GM19351 (cell line): ENCODE data around the gene SAMSN1.

ENCODE experiments used
- ATAC-seq: cut with Tn5 transposase; IDR thresholded peaks from one replicate; pipeline ENCODE4 v1.9.1; 2021; ENCODE audit warnings: mild to moderate bottlenecking, moderate library complexity; ENCODE audit not compliant: unreplicated experiment

Gene SAMSN1

DNA sequence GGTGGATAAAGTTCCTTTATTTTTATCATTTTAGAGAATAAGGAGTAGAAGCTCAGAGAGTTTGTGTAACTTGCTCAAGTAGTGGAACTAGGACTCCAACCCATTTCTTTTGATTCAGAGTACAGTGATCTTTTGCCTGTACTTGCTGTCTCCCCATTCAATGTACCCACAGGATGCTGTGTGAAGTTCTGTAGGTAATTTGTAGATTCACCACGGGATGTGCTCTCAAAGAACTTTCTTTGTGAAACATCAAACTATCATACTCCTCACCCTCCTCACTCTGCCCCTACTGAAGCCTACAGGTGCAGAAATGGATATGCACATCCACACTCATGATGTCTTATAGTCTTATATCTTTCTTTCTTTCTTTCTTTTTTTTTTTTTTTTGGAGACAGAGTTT, 97.3 kb downstream of the SAMSN1 start:
- no peak for ATAC-seq

DNA sequence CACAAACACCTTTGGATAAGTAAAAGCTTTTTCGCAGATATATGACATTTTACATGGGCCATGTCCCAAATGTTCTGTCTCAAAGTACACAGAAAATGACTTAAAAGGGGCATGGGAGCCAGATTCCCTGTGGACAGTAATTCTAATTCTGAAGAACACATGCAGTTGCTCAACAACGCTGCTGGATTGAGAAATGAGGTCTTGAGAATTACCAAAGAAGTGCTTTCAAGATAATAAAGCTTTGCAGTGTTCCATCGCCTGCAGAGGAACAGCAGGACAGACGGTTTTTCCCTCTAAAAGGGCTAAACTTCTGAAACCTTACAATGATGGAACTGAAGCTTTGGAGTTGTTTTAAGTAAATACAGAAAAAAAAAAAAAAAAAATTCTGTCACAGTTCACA, 107.9 kb downstream of the SAMSN1 start:
- ATAC-seq: no peak

DNA sequence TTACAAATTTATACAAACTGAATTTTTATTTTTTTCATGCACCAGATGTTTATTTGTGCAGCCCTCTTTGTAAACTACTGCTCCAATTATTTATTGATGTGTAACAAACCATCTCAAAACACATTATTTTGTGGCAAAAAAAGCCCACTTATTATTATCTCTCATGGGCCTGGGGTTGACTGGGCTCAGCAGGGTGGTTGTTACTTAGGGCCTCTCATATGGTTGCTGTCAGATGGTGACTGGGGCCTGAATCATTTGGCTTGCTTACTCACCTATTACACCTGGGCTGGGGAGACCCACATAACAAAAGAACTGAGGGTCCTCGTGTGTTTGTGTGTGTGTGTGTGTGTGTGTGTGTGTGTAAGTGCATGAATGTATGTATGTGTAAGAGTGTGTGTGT, 110.7 kb downstream of the SAMSN1 start:
- no peak for ATAC-seq
